ENCODE results near the gene INO80B.
"Not testable (repeated sequence)": the region's sequence is repeated elsewhere in the genome, so short reads cannot be mapped to it uniquely, and the experiment has no call there.

The INO80B gene

GRCh38 chr2:74426181-74426758 is 28.6 kb upstream of the INO80B start:
- no peak for DNase-seq

GRCh38 chr2:74427551-74427950 is 27.3 kb upstream of the INO80B start:
- no peak for DNase-seq

GRCh38 chr2:74428675-74429074 is 26.2 kb upstream of the INO80B start:
- DNase-seq = no peak

DNA sequence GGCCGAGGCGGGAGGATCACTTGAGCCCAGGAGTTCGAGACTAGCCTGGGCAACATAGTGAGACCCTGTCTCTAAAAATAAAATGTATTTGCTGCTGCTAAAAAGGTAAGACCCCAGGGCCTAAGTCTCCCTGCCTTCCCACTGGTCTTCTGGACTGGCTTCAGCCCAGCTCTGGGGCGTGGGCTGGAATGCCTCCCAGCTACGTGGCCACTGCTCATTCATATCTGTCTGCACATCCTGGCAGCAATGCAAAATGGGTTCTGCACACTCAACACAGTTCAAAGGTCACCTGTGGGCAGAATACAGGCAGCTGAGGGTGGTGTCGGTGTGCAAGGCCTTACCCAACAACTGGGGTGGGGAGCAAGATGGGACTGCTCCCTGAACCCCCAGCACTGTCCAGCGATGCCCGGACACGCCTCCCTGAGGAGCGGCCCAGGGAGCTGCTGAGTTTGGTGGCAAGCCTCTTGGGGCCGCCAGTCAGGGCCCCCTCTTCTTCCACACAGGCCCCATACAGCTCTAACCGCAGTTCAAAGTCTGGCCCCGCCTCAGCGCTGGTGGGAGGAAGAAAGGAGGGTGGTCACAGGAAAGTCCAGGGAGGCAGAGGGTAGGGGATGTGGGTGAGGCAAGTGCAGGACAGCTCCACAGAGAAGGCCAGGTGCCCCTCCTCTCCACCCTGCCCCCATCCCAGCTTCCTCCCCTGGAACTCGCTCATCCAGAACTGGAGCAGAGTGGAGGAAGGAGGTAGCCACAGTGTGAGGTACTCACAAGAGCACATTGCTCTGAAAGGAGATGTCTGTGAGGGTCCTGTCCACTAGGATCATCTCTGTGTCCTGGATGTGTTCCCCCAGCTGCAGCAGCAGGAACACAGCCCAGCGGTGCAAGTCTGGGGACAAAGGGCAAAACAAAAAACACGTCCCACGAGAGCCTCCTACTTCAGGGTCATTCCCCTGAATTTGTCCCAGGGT is 25.1 kb upstream of the INO80B start:
- DNase-seq = no peak

DNA sequence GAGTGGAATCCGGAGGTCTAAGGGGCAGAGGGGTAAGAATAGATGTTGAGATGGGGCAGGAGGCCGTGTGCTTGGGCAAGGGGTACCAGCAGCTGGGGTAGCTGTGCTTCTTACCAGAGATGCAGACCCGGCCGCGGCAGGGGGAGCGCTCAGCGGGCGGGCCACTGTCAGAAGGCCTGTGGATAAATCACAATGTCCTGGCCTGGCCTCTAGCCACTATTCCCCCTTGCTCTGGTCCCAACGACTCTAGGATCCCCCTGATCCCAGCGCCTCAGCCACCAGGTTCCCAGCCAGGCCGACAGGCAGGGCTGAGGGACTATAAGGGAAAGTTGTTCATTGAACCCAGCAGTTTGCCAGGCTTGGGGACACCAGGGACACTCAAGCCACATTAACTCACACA is 24.4 kb upstream of the INO80B start:
- DNase-seq = no peak

DNA sequence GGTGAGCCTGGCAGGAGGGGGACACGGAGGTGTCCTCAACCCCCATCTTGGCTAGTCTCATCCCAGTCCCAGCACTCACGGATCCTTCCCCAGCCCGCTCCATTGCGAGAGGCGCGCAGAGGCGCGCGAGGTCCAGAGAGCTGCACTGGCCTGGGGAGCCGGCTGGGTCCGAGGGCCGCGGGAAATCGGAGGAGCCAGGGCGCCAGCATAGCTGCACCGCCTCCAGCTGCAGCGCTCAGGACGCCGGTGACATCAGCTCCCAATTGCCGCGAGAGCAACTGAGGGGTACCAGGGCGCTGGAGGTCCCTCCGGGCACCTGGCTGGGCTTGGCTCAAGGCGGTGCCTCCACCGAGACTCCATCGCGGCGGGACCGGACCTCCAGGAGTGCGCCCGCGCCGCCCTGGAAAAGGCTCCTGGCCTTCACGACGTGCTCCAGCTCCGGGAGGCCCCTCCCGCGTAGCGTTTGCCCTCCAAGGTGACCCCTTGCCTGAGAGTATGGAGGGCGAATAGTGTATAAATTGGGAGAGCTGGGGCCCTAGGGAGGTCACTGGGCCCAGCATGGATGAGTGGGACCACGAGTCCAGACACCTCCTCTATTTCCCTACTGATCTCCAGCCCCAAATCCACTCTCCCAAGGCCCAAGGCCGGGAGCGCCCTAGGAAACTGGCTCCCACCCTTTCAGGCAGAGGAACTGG is 18.6 kb upstream of the INO80B start:
- DNase-seq = no peak

DNA sequence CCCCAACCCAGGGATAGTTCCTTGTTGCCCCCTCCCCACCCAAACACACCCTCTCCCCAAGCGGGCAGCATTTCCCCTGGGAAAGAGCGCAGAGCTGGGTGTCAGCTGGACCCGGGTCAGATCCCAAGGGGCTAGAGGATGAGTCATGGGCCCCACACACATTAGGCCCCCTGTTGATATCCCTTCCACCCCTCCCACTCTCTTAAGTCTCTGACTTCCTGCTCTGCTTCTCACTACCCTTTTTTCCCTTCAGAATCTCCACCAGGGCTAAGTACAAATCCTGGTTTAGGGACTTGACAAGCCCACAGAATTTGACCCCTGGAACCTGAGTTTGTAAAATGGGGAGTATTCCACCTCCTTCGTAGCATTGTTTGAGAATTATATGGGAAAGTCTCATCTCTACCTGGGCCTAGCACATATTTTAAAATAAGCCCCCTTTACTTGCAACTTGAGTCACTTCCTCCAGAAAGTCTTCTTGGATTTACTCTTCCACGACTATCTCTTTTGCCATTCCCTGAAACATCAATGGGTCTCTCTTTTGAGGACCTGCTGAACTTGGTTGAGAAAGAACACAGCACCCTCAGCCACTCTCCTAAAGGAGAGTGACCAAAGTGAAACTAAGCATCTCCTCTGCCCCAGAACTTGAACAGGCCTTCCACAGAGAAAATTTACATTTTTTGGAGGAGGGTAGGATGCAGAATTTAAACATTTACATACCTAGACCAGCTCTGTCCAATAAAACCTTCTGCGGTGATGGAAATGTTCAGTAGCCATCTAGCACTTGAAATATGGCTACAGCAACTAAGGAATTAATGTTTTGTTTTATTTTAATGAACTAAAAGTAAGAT is 17.8 kb upstream of the INO80B start:
- no peak for DNase-seq

- no peak for DNase-seq
These were observed 16.6 kb upstream of the INO80B start for GRCh38 chr2:74438248-74438647.

GRCh38 chr2:74439373-74439772 is 15.5 kb upstream of the INO80B start:
- peak; percentile 93 for DNase-seq

GRCh38 chr2:74439803-74440377 is 15.0 kb upstream of the INO80B start:
- no peak for DNase-seq

GRCh38 chr2:74440378-74441169 is 14.3 kb upstream of the INO80B start:
- peak; percentile 94 for DNase-seq

DNA sequence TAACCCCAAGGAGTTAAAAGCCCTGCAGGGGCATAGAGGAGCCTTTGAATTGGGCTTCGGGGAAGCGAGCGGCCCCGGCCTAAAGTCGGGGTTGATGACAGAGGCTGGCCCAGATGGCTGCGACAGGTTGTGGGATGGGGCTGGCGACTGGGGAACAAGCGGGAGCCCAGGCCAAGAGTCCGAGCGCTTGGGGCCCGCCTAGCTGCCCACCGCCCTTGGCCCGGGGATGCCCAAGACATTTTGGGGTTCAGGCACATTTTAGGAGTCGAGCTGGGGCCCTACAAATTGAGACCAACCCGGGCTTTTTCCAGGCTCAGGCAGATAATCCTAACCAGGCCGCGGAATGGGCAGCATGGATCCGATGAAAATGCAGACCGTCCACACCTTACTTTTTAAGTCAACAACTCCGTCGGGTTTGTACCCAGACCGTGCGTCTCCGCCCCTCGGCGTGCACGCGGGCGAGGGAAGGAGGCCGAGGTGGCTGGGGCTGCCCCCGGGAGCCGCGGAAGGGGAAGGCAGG is 13.7 kb upstream of the INO80B start:
- no peak for DNase-seq

- no peak for DNase-seq
These were observed 13.0 kb upstream of the INO80B start, which contains the start of gene RTKN for GRCh38 chr2:74441690-74442482. Gene RTKN, minus strand, starts transcription at chr2:74441937. Its CDS starts 121 bp downstream, at chr2:74441816.

- not testable (repeated sequence) for DNase-seq
These were observed 12.2 kb upstream of the INO80B start for GRCh38 chr2:74442483-74443297.

DNA sequence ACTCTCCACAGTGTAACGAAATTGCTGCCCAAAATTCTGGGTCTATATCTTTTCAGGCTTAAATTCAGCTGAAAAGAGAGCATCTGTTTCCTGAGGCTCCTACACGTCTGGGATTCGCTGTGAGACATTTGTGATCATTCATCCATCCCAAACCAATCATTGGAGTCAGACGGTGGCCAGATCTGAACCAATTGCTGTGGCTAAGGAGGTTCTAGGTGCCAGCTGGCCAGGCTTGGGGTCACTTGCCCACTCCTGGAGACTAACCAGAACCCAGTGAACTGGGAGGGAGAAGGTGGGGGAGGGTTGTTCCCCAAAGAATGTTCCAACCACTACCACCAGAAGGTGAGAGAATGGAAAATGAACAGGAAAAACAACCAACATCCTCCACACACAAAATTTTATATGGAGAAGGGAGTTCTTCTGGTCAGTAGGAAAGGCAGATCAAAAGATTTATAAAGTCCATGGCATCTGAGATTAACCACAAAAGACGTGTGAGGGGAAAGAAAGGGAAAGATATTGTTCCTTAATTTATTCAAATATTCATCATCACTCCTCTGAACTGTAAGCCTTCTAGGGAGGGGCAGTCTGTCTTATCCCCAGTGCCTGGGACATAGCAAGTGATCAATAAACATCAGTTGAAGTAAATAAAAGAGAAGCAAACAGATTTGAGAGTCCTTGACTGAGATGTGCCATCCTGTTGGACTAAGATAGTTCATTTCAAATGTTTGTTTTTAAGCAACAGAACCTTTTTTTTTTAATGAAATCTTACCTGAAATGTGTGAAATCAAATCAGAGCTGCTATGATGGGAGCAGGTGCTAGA is 10.2 kb upstream of the INO80B start:
- DNase-seq = no peak

DNA sequence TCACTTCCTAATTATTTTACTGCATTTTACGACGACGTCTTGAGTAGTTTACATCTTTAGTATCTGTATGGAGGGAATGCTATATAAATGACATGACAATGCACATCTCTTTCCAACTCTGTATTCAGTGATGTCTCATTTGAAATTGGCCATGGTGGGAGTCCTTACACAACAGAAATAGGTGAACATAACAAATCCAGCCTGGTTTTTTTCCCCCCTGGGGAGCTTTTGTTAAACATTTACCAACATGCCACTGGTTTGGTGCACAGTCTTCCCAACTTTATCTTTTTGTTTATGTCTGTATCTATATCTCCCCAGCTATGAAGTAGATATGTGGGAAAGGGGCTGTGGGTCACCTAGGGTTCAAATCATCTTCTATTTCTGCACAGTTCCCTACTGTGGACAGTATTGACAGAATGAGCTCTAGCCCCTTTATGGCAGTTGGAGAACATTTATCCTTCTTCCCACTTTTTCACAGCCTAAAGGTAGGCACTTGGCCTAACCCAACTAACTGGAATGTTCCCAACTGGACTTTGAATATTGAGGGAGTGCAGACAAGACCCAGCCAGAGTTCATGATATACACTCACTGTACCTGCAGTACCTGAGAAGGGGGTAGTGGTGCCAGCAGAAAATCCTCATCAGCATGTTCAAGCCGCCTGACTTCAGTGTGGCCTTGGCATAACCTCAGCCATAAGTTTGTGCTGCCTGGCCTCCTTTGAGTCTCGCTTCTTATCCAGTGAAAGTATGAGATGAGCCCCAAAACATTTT is 7.5 kb upstream of the INO80B start:
- DNase-seq = no peak

DNA sequence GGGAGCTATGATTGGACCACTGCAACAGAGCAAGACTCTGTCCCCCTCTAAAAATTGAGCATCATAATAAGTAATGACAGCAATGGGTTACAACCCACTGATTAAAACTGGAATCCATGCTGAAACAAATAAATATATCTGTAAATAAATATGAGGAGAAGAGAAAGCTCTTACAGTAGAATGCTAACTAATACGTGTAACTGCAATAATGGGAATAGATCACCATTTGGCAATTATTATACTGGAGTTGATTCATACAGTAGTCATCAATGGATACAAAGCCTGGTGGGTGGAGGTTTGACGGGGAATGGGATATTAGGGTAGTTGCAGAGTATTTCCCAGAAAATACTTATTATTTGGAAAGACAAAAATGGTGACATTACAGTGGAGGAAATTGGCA is 6.1 kb upstream of the INO80B start:
- DNase-seq = no peak

Data from NCI-H82 (cell line).